Measurements from ENCODE around the gene RTN1. TPM values are rescaled to one million over a fixed set of nuclear protein-coding genes. Genes with fewer than 3 reads are reported as not detected.

RTN1 gene
- total RNA-seq, 1 donor from 2014 or later, result not detected

DNA sequence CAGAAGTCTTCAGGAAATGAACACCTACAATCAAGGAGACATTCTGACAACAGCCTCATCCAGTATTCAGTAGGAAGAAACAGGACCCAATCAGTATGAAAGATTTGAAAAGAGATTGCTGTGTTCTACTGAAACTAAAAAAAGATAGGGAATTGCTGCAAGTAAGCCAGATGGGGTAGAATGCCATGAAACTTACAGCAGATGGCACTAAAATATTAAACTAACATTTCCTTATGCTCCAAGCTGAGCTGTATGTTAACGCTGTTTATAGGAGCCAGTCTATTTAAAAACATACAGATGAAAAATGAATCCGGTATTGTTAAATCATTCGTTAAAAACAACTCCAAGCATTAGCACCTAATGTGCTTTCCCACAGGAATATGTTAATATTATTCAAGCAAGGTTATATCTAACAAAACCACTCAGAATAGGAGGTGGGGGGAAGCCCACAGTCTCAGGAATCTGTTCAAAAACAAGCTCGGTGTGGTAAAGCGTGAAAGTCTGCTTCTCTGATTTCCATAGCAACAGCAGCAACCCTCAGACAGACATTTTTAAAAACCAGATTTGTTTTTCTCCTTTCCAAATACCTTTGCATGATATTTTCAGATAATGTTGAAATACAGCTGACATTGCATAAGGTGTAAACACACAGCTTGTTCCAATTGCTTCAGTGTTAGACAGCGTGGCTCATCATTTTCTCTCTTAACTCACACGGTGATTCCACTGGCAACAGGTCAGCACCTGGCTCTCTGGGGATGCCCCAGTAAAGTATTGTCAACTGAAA lies 162.6 kb downstream of the RTN1 start:
- no peak for FAIRE-seq
- no peak for DNase-seq (ENCODE audit: low read depth)
- TF ChIP-seq, protein P1, sequence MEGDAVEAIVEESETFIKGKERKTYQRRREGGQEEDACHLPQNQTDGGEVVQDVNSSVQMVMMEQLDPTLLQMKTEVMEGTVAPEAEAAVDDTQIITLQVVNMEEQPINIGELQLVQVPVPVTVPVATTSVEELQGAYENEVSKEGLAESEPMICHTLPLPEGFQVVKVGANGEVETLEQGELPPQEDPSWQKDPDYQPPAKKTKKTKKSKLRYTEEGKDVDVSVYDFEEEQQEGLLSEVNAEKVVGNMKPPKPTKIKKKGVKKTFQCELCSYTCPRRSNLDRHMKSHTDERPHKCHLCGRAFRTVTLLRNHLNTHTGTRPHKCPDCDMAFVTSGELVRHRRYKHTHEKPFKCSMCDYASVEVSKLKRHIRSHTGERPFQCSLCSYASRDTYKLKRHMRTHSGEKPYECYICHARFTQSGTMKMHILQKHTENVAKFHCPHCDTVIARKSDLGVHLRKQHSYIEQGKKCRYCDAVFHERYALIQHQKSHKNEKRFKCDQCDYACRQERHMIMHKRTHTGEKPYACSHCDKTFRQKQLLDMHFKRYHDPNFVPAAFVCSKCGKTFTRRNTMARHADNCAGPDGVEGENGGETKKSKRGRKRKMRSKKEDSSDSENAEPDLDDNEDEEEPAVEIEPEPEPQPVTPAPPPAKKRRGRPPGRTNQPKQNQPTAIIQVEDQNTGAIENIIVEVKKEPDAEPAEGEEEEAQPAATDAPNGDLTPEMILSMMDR (IDR thresholded peaks at IDR 0.05; ENCODE audit: insufficient read depth, low read length, severe bottlenecking), result no peak
- peaks cover 1% of the 10 kb centered on the region for H3K27me3 ChIP-seq (ENCODE audit: control insufficient read depth, insufficient read depth, low read length)
- no peak overlapping the region for H3K4me3 ChIP-seq (ENCODE audit: low read depth, low read length)
- no peaks in the 10 kb centered on the region for H3K36me3 ChIP-seq (ENCODE audit: control insufficient read depth, insufficient read depth, low read length)

DNA sequence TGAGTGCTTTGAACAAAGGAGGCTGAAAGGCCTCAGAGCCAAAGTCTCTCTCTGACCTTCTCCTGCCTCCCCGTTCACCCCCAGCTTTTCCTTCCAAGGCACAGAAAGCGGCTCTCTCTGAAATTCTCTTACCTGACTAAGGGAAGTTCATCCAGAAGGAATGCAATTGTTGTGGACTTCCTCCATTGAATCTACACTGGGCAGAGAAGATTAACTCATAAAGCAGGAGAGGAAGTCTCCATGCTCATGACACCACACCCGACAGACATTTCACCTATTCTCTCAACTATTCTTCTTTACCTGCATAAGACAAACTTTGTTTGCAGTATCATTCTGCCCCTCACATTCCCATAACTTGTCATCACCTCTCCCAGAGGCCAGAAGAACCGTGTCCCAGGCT lies 164.7 kb downstream of the RTN1 start:
- Histone ChIP-seq H3K36me3 (ENCODE audit: control insufficient read depth, insufficient read depth, low read length) (no peaks in the 10 kb centered on the region), H3K27me3 (ENCODE audit: control insufficient read depth, insufficient read depth, low read length) (peaks cover 1% of the 10 kb centered on the region), H3K4me3 (ENCODE audit: low read depth, low read length) (no peak overlapping the region)
- peak; percentile 13 for DNase-seq (ENCODE audit: low read depth)
- TF ChIP-seq, protein P1 (IDR thresholded peaks at IDR 0.05; ENCODE audit: insufficient read depth, low read length, severe bottlenecking), result no peak
- no peak for FAIRE-seq

- TF ChIP-seq, protein P1 (IDR thresholded peaks at IDR 0.05; ENCODE audit: insufficient read depth, low read length, severe bottlenecking), result no peak
- H3K4me3 ChIP-seq (ENCODE audit: low read depth, low read length), result no peak overlapping the region
- FAIRE-seq (no peak), DNase-seq (ENCODE audit: low read depth) (no peak)
- no peaks in the 10 kb centered on the region for H3K36me3 ChIP-seq (ENCODE audit: control insufficient read depth, insufficient read depth, low read length)
- peaks cover 1% of the 10 kb centered on the region for H3K27me3 ChIP-seq (ENCODE audit: control insufficient read depth, insufficient read depth, low read length)
Measured at GRCh38 chr14:59705245-59705644, 165.3 kb downstream of the RTN1 start.

DNA sequence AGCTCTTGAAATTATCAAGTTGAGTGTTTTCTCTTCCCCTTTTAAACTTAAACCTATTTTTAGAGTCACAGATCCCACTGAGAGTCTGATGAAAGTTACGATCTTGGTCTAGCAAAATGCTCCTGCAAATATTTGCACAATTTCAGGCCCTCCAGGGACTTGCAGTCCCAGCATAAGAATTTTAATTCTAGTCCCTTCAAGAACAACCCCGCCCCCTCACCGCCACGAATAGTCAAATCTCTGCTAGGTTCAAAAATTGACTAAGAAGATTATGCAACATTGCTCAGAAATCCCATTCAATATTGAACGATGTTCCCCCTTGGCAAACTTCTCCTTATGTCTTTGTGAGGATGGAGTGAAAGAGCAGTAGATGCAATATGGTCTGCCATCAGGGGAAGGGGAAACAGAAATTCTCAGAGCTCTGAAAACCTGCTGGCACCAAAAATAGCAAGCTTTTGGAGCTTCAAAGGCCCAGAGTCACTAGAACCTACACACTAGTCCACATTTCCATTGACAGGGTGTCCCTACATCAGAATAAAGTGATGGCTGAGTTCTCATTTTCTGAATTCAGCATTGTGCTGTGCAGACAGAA lies 166.4 kb downstream of the RTN1 start:
- DNase-seq (ENCODE audit: low read depth) (no peak), FAIRE-seq (no peak)
- H3K4me3 ChIP-seq (ENCODE audit: low read depth, low read length), result no peak overlapping the region
- TF ChIP-seq, protein P1 (IDR thresholded peaks at IDR 0.05; ENCODE audit: insufficient read depth, low read length, severe bottlenecking), result no peak
- H3K36me3 ChIP-seq (ENCODE audit: control insufficient read depth, insufficient read depth, low read length), result no peaks in the 10 kb centered on the region
- H3K27me3 ChIP-seq (ENCODE audit: control insufficient read depth, insufficient read depth, low read length), result peaks cover 1% of the 10 kb centered on the region

DNA sequence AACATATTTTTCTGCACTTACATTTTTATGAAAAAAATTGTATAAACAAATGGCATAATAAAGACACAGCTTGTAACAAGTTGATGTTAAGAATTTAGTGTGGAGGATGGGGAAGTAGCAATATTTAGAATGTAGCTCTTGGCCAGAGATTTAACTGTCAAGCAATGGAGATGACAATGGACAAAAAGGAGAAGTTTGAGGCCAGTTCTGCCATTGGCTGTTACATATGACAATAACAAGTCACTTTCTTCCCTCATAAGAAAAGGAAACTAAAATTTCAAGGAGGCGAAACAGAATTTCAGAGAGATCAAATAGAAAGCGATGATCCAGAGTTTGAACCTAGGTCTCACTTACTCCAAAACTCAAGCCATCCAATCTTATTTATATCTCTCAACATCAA lies 171.1 kb downstream of the RTN1 start:
- TF ChIP-seq, protein P1 (IDR thresholded peaks at IDR 0.05; ENCODE audit: insufficient read depth, low read length, severe bottlenecking), result no peak
- no peak for DNase-seq (ENCODE audit: low read depth)
- Histone ChIP-seq H3K4me3 (ENCODE audit: low read depth, low read length) (no peak overlapping the region), H3K27me3 (ENCODE audit: control insufficient read depth, insufficient read depth, low read length) (no peaks in the 10 kb centered on the region), H3K36me3 (ENCODE audit: control insufficient read depth, insufficient read depth, low read length) (no peaks in the 10 kb centered on the region)
- FAIRE-seq, result no peak
